LNCaP clone FGC (cell line): ENCODE measurements around the gene NAGA.
"Not testable (repeated sequence)": the region's sequence is repeated elsewhere in the genome, so short reads cannot be mapped to it uniquely, and the experiment has no call there.

Source experiments
- DNase-seq: peaks from one replicate; pipeline ENCODE4 v3.0.0-alpha.2; 2011; ENCODE audit warnings: low read depth
- H3K4me3 ChIP-seq: 2 replicates; pipeline ENCODE4 v1.5.1; 2011; ENCODE audit warnings: mild to moderate bottlenecking, low read depth, low read length, control low read depth
- TF ChIP-seq, protein P1 (sequence below): IDR thresholded peaks from 2 replicates; pipeline ENCODE4 v1.5.1; 2012; ENCODE audit warnings: mild to moderate bottlenecking; ENCODE audit not compliant: control insufficient read depth, insufficient read depth; ENCODE audit errors: extremely low read depth

The NAGA gene

DNA sequence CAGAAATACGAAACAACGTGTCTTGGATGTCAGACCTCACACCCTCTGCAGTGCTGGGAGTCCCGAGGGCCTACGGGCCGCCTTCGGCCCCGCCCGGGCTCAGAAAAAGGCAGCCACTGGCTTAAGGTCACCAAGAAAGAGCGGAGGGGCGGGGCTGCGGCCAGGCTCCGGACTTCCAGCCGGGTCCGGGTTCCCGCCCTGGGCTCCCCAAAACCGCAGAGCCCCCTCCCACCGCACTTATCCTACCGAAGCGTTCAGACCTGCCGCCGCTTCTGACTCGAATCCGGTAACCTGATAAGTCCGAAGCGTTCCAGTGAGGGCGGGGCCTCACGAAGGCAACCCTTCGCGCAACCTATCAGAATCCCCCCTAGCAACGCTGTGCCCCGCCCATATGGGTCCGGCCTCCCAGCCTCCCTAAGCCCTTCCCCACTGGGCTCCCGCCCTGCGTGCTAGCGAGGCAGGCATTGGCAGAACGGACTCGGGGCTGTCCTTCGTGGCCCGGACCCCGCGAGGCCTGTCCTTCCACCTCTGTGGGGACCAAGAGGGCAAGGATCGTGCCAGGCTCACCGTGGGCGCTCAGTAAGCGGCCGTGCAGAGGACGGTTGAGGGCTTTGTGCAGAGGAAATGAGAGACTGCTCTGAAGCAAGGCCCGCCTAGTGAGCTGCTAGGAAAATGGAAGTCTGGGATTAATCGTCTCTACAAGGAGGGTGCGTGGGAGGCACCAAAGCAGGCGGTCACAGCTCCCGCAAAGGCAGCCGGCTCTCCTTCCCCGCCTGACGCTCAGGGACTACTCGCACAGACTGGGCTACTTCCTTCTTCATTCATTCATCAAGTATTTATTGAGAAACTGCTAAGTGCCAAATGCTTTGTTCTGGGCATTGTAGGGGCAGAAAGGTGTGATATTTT lies at the start of gene NAGA:
Gene NAGA (minus strand): TSS at position 296 of the 906 bp plus-strand sequence. CDS start 515 bp downstream, outside the sequence.
- peak within 1 kb of the TSS; percentile 61 for H3K4me3 ChIP-seq
- TF ChIP-seq, protein P1, sequence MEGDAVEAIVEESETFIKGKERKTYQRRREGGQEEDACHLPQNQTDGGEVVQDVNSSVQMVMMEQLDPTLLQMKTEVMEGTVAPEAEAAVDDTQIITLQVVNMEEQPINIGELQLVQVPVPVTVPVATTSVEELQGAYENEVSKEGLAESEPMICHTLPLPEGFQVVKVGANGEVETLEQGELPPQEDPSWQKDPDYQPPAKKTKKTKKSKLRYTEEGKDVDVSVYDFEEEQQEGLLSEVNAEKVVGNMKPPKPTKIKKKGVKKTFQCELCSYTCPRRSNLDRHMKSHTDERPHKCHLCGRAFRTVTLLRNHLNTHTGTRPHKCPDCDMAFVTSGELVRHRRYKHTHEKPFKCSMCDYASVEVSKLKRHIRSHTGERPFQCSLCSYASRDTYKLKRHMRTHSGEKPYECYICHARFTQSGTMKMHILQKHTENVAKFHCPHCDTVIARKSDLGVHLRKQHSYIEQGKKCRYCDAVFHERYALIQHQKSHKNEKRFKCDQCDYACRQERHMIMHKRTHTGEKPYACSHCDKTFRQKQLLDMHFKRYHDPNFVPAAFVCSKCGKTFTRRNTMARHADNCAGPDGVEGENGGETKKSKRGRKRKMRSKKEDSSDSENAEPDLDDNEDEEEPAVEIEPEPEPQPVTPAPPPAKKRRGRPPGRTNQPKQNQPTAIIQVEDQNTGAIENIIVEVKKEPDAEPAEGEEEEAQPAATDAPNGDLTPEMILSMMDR, result no peak

DNA sequence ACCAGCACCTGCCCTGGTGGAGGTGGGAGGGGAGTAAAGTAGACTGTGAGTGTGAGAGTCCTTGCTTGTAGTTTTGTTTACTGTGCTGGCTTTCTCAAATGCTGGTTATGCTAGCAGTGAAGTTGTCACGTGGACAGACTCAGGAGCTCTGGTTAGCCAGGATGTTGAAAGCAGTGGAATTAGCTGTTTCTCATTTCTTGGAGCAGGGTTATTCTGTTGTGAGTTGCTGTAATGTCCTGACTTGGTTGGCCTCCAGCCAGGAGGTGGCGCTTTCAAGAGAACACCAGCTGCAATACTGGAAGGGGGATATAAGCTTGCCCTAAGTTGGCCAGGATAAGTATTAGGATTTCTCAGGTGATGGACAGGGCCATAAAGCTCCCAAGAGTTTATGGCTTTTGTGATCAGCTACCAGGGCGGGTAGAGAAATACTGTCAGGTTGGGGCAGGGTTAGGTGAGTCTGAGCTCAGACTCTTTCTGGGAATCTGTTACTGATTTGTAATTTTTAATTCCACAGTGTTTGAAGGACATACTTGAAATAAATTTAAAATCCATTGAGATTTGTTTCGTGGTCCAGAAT lies 46.3 kb upstream of the NAGA start:
- no peak for DNase-seq
- TF ChIP-seq, protein P1, result no peak
- H3K4me3 ChIP-seq, result no peak overlapping the region

More for the DNA sequence above, at the start of gene NAGA:
- DNase-seq, result peak; percentile 86

DNA sequence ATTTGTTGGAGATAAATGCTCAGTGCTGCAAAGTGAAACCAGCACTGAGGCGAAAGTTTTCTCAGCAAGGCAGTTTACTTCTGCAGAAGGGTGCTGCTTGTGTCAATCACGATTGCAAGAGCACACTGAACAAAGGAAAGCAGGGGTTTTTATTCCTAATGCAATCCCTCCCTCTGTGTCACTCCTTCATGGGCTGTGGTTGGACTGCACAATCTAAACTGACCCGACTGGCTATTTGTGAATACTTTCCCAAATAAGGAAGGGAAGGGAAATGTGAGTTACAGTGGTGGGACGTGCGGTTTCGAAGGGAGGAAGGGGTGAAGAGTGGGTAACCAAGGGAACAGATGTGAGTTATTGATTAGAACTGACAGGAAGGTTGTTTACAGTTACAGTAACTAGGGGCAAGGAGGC lies 44.8 kb upstream of the NAGA start:
- not testable (repeated sequence) for DNase-seq, H3K4me3 ChIP-seq

DNA sequence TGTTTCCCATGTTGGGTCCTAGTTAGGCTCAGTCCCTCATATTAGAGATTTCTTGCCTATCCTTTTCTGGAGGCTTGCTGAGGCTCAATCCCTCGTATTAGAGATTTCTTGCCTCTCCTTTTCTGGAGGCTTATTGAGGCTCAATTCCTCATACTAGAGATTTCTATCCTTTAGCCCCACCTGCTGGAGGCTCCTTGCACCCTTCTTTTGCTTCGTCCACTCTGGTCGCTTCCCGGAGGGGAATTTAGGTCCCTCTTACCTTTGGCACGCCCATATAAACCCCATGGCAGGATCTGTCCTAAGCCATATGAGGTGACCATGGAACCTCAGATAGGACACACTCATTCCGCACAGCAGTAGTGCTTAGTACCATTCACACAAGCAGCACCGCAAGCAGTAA lies 44.1 kb upstream of the NAGA start:
- TF ChIP-seq, protein P1, result no peak
- no peak overlapping the region for H3K4me3 ChIP-seq
- DNase-seq, result no peak

DNA sequence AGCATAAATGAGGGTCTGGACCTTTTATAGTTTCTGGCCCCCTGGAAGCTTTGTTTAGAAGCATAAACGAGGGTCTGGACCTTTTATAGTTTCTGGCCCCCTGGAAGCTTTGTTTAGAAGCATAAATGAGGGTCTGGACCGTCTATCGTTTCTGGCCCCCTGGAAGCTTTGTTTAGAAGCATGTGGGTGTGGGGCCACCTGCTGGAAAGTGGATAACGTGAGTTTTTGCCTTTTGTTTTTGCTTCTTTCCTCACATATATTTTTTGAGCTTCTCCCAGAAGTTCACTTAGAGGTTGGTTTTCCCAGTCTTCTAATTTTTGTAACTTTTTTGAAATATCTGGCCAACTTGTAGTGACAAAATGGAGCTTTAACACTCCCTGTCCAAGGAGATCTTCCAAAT lies 42.2 kb upstream of the NAGA start:
- DNase-seq, result not testable (repeated sequence)
- TF ChIP-seq, protein P1, result peak; percentile 16; the same call in 1 of the 2 replicates

DNA sequence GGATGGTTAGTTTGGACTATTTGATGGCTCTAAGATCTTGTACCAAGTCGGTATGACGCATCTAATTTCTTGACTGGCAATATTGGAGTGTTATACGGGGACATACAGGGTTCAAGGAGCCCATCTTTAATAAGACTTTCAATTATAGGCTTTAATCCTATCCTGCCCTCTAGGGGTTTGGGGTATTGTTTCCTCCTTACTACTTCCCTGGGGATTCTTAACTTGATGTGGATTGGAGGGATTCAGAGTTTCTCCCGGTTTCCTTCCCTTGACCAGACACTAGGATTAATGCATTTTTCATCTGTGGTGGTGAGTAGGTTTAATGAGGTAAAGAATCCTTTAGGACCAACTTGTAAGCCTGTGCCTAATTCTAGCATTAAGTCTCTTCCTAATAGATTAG lies 41.2 kb upstream of the NAGA start:
- no peak overlapping the region for H3K4me3 ChIP-seq
- TF ChIP-seq, protein P1, result no peak
- DNase-seq, result no peak

More for the DNA sequence above, 42.2 kb upstream of the NAGA start:
- H3K4me3 ChIP-seq, result not testable (repeated sequence)

DNA sequence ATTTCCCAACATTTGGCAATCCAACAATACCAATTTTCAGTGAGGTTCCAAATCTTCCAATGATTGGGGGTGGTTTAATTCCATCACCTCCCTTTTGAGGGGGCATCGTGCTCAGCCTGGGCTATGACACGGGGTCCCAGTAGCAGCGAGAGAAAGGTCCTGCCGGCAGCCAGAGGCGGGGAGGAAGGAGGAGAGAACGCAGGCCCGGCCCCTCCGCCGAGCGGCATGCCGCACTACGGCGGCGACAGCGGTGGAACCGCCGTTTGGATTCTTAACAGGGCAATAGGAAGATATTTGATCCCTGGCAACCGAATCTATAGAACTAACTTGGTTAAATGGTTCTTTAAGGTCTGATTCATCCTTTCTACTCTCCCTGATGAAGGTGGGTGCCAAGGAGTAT lies 38.2 kb upstream of the NAGA start:
- no peak overlapping the region for H3K4me3 ChIP-seq
- TF ChIP-seq, protein P1, result no peak
- DNase-seq, result no peak

DNA sequence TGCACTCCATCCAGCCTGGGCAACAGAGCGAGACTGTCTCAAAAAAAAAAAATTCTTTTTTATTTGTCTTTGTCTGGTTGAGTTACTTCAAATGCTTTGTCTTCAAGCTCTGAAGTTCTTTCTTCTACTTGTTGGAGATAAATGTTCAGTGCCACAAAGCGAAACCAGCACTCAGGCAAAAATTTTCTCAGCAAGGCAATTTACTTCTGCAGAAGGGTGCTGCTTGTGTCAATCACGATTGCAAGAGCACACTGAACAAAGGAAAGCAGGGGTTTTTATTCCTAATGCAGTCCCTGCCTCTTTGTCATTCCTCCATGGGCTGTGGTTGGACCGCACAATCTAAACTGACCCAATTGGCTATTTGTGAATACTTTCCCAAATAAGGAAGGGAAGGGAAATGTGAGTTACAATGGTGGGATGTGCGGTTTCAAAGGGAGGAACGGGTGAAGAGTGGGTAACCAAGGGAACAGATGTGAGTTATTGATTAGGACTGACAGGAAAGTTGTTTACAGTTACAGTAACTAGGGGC lies 33.8 kb upstream of the NAGA start:
- not testable (repeated sequence) for H3K4me3 ChIP-seq, DNase-seq
